NCI-H748 treated with DMSO at 0.1 percent for 48 hours (cell line): Measurements from ENCODE around the gene SH3BP4.

ENCODE experiments used
- DNase-seq: peaks from one replicate; lab custom pipeline; 2025; lab: John Stamatoyannopoulos, UW

The SH3BP4 gene

GRCh38 chr2:235091421-235091820 lies 139.6 kb downstream of the SH3BP4 start:
- DNase-seq, result no peak

- no peak for DNase-seq
Measured at GRCh38 chr2:235091983-235092382, 140.2 kb downstream of the SH3BP4 start.

- DNase-seq, result no peak
Measured at GRCh38 chr2:235092433-235093223, 140.8 kb downstream of the SH3BP4 start.

DNA sequence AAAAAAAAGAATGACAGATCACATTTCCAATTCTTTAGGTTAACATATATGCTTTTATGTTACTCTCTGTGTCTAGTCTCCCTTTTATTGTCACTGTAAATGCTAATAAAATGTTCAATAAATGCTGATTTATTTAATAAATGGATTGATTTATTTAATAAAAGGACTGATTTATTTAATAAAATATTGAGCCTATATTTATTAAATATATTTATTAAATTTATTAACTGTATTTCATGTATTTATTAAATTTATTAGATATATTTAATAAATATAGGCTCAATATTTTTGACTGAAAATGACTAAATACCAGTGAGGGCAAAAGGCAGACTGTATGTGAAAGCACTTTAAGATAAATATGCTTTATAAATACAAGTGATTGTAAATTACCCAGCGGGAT lies 142.6 kb downstream of the SH3BP4 start:
- DNase-seq, result no peak

DNA sequence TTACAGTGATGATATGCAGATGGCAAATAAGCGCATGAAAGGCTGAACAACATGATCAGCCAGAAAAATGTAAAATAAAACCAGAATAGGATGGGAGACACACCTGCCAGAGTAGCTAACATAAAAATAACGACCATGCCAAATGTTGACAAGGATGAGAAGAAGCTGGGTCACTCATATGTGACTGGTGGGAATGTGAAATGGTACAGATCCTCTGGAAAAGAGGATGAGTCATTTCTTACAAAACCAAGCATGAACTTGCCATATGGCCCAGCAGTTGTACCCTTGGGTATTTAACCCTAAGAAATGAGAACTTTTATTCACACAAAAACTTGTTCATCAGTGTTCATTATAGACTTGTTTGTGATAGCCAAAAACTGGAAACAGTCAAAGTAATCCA lies 143.8 kb downstream of the SH3BP4 start:
- no peak for DNase-seq

- no peak for DNase-seq
Measured at GRCh38 chr2:235096447-235096846, 144.6 kb downstream of the SH3BP4 start.

DNA sequence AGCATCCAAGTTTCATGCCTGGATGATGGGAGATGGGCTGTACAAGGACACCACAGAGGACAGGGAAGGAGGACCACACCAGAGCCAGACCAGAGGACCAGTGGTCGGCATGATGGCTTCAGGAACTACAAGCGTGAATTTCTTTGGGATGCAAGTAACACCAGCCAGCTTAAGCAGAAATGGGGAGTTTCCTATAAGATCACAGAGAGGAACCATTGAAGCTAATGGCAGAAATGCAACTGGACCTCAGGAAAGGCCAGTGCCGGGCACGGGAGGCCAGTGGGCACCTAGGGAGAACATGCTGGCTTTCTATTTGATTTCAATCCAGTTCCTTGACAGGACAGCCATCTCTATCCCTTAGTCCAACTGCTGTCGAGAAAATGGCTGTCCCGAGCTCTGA lies 145.4 kb downstream of the SH3BP4 start:
- no peak for DNase-seq

DNA sequence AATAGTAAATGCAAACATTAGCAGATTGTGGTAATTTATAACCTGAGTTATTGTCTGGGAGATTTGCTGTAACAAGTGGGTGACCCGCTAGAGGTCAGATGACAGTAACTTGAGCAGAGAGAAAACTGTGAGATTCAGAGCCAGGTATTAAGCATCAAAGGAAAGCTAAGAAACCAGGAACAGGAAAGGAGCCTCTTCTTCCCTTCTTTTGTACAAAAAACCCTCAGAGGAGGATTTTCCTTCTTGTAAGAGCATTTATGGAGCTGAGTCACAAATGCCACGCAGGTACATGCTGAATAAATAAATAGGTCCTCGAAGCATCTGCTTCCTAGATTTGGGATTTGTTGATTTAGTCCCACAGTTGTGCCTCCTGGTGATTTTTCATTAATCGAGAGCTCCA lies 146.5 kb downstream of the SH3BP4 start:
- peak; percentile 66 for DNase-seq

DNA sequence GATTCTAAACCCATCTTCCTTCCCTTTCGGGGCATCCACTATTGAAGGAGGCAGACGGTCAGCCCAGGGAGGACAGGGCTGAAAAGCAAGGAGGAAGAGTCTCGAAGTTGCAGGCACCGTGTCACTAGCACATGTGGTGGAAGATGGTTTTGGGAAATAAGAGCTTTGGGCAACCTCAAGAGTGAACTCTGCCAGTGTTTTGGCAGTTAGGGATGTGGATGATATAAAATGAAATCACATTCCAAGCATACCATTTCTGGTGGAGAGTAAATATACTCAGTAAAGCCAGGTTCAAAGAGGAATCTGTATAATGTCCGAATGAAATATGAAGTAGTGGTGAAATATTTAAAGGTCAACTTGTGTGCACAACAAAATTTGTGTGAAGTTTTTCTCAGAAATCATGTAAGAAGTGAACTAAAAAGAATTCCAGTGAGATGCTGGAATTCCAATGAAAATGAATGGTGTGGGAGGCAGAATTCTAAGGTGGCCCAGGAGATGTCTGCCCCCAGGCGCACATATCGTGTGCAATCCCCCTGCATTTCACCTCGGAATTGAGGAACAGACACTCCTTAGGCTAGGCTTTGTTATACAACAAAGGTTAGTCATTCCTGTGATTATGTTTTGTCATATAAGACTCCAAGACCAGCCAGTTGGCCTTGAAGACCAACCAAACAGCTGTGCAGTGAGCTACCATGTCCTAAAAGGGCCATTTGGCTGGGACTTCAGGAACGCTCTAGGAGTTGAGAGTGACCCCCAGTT lies 147.1 kb downstream of the SH3BP4 start:
- no peak for DNase-seq

GRCh38 chr2:235102896-235103295 lies 151.1 kb downstream of the SH3BP4 start:
- no peak for DNase-seq
